CD4-positive, alpha-beta T cell treated with Interleukin-2 at 100 ng/mL for 4 hours (primary cell): ENCODE data around the gene ERC2.

ENCODE experiments used
- DNase-seq: peaks from one replicate; pipeline ENCODE4 v3.0.0-alpha.2; 2020; ENCODE audit warnings: low spot score

The ERC2 gene

GRCh38 chr3:56251343-56251945 lies 216.8 kb downstream of the ERC2 start:
- DNase-seq, result peak; percentile 12

- no peak for DNase-seq
Observed at GRCh38 chr3:56248021-56248420, 220.2 kb downstream of the ERC2 start.

- no peak for DNase-seq
Observed at GRCh38 chr3:56238299-56238698, 230.0 kb downstream of the ERC2 start.

GRCh38 chr3:56233742-56234141 lies 234.5 kb downstream of the ERC2 start:
- DNase-seq, result no peak

GRCh38 chr3:56229311-56229710 lies 239.0 kb downstream of the ERC2 start:
- DNase-seq, result no peak

GRCh38 chr3:56222866-56223265 lies 245.4 kb downstream of the ERC2 start:
- DNase-seq, result no peak

- DNase-seq, result no peak
Observed at GRCh38 chr3:56219894-56220805, 248.1 kb downstream of the ERC2 start.

- no peak for DNase-seq
Observed at GRCh38 chr3:56209982-56210751, 258.1 kb downstream of the ERC2 start.

- no peak for DNase-seq
Observed at GRCh38 chr3:56207922-56208321, 260.3 kb downstream of the ERC2 start.

GRCh38 chr3:56205406-56205805 lies 262.9 kb downstream of the ERC2 start:
- no peak for DNase-seq

GRCh38 chr3:56202997-56203396 lies 265.3 kb downstream of the ERC2 start:
- no peak for DNase-seq

- no peak for DNase-seq
Observed at GRCh38 chr3:56201407-56201806, 266.9 kb downstream of the ERC2 start.

GRCh38 chr3:56200251-56200650 lies 268.0 kb downstream of the ERC2 start:
- DNase-seq, result no peak

GRCh38 chr3:56197991-56198390 lies 270.3 kb downstream of the ERC2 start:
- no peak for DNase-seq

GRCh38 chr3:56197259-56197965 lies 270.9 kb downstream of the ERC2 start:
- no peak for DNase-seq

- no peak for DNase-seq
Observed at GRCh38 chr3:56196700-56197099, 271.6 kb downstream of the ERC2 start.

GRCh38 chr3:56193519-56193918 lies 274.7 kb downstream of the ERC2 start:
- no peak for DNase-seq

GRCh38 chr3:56192001-56192400 lies 276.3 kb downstream of the ERC2 start:
- DNase-seq, result no peak

GRCh38 chr3:56190771-56191305 lies 277.4 kb downstream of the ERC2 start:
- no peak for DNase-seq

GRCh38 chr3:56190130-56190529 lies 278.1 kb downstream of the ERC2 start:
- no peak for DNase-seq

GRCh38 chr3:56189536-56189935 lies 278.7 kb downstream of the ERC2 start:
- no peak for DNase-seq

- DNase-seq, result no peak
Observed at GRCh38 chr3:56188201-56188600, 280.1 kb downstream of the ERC2 start.
